ENCODE data around the gene PSD2.

DNA sequence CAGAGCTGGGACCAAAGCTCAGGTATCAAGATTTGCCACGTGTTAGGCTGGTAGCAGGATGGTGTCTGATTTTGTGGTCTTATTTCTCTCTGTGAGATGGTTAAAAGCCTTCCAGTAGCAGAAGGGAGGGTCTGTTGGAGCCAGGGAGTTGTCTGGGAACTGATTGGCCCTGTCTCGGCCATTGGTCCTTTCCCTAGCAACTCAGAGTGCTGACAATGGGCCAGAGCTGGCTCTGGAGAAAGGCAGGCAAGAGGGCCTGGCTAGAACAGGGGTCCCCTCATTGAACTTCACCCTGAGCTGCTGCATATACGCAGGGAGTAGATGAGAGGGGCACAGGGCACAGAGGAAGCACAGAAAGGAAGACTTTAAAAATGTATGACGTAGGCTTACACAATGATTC, 92.8 kb downstream of the PSD2 start:
- TF ChIP-seq, protein P1, sequence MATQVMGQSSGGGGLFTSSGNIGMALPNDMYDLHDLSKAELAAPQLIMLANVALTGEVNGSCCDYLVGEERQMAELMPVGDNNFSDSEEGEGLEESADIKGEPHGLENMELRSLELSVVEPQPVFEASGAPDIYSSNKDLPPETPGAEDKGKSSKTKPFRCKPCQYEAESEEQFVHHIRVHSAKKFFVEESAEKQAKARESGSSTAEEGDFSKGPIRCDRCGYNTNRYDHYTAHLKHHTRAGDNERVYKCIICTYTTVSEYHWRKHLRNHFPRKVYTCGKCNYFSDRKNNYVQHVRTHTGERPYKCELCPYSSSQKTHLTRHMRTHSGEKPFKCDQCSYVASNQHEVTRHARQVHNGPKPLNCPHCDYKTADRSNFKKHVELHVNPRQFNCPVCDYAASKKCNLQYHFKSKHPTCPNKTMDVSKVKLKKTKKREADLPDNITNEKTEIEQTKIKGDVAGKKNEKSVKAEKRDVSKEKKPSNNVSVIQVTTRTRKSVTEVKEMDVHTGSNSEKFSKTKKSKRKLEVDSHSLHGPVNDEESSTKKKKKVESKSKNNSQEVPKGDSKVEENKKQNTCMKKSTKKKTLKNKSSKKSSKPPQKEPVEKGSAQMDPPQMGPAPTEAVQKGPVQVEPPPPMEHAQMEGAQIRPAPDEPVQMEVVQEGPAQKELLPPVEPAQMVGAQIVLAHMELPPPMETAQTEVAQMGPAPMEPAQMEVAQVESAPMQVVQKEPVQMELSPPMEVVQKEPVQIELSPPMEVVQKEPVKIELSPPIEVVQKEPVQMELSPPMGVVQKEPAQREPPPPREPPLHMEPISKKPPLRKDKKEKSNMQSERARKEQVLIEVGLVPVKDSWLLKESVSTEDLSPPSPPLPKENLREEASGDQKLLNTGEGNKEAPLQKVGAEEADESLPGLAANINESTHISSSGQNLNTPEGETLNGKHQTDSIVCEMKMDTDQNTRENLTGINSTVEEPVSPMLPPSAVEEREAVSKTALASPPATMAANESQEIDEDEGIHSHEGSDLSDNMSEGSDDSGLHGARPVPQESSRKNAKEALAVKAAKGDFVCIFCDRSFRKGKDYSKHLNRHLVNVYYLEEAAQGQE (IDR thresholded peaks at IDR 0.05; ENCODE audit: insufficient read depth in 1 of 2, low read depth in 2 of 2, low read length in 2 of 2): no peak
- TF ChIP-seq POLR2AphosphoS5 (IDR thresholded peaks at IDR 0.05; ENCODE audit: low read depth, low read length) (no peak), SIN3A (IDR thresholded peaks at IDR 0.05; ENCODE audit: borderline replicate concordance, insufficient read depth, low read length) (no peak), TAF1 (IDR thresholded peaks at IDR 0.05; ENCODE audit: borderline replicate concordance, insufficient read depth, low read length) (no peak)
